HPDE6-E6E7 (cell line): ENCODE measurements around the gene LRRC32.
"Not testable (repeated sequence)": the region's sequence is repeated elsewhere in the genome, so short reads cannot be mapped to it uniquely, and the experiment has no call there.

ENCODE experiments used
- DNase-seq: peaks from one replicate; pipeline ENCODE4 v3.0.0; 2011; ENCODE audit warnings: missing footprints; ENCODE audit errors: extremely low spot score

Gene LRRC32

DNA sequence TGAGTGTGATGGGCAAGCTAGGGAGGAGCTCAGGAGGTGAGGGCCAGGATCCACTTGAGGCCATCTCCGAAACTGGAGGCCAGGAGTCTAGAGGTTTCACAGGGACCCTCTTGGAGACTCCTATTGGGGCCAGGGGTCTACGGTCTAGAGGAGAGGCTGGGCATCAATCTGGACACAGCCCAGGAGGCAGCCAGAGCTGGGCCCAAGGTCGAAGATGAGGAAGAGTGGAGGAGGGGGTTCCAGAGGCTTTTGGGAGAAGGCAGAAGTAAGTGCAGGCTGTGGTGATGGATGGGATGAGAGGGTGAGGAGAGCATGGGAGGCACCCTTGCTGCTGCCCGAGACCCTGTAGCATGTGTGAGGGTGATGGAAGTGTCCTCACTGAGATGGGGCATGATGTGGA lies 56.6 kb downstream of the LRRC32 start:
- DNase-seq, result no peak

- no peak for DNase-seq
Observed at GRCh38 chr11:76612226-76612625, 58.3 kb downstream of the LRRC32 start.

DNA sequence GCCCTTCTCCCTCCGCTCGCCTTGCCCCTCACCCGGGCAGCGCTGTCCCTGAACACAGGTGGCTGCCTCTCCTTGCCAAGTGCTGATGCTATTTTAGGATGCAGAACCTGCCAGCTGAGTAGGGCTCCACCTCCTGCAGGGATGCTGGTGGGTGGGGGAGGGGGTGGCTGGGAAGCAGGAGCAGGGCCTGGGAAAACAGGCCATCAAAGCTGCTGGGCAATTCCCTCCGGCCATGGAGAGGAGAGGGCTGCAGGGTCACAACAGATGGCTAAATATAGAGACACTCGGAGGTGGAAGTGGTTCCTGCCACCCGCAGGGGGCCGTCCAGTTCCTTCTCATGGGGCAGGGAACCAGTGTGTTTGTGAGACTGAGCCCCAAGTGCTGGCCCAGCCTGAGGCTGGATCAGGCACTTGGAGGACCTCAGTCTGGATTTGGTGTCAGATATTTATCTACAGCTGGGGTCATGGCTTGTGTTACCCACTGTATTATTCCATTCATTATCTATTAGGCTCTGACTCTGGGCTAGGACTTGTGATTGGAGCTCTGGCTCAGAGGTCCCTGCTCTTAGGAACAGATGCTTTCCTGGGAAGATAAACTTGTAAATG lies 59.6 kb downstream of the LRRC32 start:
- no peak for DNase-seq

DNA sequence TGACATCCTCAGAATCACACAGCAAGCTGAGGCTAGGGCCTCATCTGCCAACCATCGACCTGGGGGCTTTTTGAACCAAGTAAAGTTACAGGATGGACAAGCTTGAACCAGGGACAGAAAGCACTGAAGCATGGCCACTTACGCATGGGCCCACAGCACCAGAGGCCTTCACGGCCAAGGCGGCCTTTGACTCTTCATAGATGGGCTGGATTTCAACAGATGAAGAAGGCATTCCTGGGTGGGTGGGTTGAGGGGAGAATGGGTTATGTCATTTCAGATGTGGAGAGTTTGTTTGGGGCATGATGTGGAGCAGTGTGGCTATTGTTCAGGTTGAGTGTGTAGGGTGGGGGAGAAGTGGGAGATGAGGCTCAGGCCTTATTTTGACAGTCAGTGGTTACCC lies 60.2 kb downstream of the LRRC32 start:
- DNase-seq, result no peak

DNA sequence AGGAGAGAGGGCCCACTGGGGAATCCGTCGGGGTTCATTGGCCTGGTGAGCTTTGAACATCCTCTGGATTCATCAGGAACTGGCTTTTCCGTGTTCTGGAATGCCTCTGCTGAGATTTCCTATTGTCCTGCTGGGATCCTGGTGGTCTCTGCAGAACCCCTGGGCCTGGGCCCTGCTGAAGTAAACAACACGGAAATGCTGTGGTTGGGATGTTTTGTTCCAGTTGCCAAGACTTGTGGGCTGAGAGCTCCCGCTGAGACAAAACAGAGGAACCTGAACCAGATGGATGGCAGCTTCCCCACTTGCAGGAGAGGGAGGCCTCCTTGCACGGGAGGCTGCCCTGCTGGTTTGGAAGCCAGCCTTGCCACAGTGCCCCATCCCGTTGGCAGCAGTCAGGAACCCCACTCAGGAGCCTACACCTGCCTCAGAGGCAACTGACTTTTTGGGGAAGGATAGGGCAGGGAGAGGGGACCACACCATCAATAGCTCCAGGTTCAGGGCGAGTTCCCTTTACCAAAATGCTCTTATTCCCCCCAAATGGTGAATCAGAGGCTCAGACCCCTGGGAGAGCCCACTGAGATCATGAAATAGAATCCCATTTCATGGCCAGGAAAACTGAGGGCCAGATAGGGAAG lies 60.7 kb downstream of the LRRC32 start:
- DNase-seq, result no peak

GRCh38 chr11:76608879-76609460 lies 61.6 kb downstream of the LRRC32 start:
- DNase-seq, result not testable (repeated sequence)

DNA sequence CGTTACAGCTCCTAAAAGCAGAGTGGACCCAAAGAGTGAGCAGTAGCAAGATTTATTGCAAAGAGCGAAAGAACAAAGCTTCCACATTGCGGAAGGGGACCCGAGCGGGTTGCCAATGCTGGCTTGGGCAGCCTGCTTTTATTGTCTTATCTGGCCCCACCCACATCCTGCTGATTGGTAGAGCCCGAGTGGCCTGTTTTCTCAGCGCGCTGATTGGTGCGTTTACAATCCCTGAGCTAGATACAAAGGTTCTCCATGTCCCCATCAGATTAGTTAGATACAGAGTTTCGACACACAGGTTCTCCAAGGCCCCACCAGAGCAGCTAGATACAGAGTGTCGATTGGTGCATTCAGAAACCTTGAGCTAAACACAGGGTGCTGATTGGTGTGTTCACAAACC lies 62.3 kb downstream of the LRRC32 start:
- not testable (repeated sequence) for DNase-seq
